Inferior parietal cortex (tissue), 1 donor: ENCODE measurements around the gene SPNS2.
"Not testable (repeated sequence)": the region's sequence is repeated elsewhere in the genome, so short reads cannot be mapped to it uniquely, and the experiment has no call there.

ENCODE experiments used
- DNase-seq: peaks from one replicate; pipeline ENCODE4 v3.0.0-alpha.2; 2016; ENCODE audit errors: extremely low spot score

Gene SPNS2

DNA sequence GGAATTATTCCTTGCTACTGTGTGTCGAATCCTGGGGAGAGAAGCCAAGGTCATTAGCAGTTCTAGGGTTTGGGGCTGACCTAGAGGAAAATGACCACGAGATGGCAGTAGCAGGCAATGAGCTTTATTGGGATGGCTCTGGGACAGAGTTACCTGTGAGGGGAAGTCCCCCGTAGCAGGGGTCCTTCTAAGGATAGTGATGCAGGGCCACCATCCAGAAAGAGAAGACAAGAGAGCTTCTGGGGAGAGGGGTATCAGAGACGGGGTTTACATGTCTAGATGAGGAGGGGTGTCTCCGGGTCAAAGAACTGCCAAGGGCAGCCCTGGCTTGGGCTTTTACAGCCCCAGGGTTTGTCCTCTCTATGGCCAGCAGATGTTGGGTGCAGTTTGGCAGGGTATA, 68.1 kb downstream of the SPNS2 start:
- DNase-seq, result peak; percentile 74

DNA sequence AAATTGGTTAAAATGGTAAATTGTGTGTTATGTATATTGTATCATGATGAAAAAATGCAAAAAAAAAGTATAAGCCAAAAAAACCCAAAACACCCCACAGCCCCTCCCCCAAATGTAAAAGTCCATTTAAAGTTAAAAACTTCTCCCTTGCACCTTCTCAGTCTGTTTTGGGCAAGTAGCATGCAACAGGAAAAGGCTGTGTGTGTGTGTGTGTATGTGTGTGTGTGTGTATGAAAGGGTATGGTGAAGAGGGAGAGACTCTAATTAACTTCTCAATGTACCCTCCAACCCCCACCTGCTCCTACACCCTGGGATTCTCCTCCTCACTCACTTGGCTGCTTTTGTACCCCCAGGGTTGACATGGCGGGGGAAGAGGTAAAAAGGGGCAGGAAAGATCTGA, 70.9 kb downstream of the SPNS2 start:
- DNase-seq, result no peak

DNA sequence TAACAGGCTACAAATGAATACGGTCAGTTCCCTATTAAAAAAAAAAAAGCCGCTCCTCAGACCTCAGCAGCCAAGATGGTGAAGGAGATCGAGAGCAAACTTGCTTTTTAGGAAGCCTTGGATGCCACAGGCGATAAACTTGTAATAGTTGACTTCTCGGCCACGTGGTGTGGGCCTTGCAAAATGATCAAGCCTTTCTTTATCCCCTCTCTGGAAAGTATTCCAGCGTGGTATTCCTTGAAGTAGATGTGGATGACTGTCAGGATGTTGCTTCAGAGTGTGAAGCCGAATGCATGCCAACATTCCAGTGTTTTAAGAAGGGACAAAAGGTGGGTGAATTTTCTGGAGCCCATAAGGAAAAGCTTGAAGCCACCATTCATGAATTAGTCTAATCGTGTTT, 73.5 kb downstream of the SPNS2 start:
- DNase-seq, result no peak

DNA sequence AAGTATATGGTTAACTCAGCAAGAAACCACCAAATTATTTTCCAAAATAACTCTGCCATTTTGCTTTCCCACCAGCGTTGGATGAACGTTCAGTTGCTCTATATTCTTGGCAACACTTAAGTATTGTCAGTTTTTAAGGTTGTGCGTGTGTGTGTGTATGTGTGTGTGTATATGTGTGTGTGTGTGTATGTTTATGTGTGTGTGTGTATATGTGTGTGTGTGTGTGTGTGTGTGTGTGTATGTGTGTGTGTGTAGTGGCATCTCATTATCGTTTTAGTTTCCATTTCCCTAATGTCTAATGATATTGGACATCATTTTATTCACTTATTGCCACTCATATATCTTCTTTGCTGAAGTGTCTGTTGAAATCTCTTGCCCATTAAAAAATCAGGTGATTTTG, 74.4 kb downstream of the SPNS2 start:
- no peak for DNase-seq

DNA sequence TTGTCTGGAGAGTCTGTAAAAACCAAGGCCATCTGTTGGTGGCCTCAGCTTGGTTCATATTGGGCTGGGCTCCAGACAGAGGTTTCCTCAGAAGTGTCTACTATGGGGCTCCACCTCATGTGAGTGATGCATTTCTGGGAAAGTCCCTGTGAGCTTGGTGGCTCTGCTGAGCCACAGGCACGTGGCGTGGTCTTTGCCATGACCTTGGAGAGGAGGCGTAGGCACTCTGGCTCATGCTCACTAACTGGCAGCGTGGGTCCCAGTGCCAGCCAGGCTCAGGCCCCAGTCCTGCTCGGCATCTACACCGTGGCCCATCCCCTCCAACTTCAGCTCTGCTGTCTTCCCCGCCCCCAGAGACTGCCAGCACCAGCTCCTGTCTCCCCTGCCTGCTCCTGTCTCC, 75.0 kb downstream of the SPNS2 start:
- no peak for DNase-seq

DNA sequence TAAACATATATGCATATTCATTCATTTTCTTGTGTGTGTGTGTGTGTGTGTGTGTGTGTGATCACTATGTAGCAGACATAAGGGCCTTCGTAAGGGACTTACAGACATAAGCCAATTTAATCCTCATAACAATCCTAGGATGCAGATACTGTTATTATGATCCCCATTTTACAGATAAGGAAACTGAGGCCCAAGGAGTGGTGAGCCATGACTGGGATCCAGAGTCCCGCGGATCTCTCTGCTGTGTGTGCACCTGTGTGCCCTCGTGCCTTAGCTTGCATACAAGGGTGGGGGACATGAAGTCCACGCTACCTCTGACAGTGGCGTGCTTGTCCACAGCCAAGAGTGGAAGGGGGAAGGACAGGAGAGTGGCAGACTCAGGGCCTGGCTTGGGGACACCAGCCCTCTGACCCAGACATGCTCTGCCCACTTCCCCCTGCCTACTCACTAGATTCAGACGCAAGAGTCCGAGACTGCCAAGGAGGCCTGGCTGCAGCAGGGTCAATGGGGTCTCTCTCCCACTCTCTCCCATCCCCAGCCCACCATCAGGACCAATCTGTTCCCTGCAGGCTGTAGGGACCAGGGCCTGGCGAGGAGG, 75.9 kb downstream of the SPNS2 start:
- no peak for DNase-seq

DNA sequence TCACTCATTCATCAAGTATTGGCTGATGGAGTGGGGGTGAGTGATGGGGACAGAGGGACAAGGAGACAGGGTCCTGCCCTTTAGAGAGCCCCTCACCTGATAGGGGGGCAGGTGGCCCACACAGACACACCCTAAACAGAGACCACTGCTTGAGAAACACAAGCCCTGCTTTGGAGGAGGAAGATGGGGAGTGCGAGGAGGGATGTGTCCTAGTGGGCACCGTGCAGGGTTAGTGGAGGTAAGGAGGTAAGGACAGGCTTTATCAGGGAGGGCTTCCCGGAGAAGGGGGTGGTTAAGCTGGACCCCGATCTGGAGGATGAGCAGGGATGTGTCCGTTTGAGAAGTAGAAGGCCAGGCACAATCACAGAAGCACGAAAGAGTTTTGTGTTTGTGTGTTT, 77.5 kb downstream of the SPNS2 start:
- no peak for DNase-seq

GRCh38 chr17:4576729-4577322, 78.1 kb downstream of the SPNS2 start:
- no peak for DNase-seq

DNA sequence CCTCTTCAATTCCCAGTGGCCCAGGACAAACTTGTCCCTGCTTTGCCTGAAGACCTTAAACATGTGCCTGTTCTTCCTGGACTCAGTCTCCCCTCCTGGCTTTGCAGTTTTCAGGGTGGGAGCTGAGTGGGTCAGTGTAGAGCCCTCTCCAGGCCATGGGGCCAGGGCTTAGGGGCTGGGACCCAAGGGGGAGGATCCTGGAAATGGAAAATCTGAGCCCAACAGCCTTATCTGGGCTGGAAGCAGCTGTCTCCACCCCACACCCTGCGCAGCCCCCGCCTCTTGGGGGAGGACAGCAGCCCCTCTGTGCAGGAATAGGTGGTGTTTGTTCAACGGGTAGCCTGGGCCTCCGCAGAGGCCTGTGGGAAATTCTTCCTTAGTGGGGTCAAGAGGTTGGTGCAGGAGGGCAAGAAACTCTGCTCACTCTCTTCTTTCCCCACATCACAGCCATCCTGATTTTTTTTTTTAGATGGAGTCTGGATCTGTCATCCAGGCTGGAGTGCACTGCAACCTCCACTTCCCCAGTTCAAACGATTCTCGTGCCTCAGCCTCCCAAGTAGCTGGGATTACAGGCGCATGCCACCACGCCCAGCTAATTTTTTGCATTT, 78.8 kb downstream of the SPNS2 start:
- no peak for DNase-seq

DNA sequence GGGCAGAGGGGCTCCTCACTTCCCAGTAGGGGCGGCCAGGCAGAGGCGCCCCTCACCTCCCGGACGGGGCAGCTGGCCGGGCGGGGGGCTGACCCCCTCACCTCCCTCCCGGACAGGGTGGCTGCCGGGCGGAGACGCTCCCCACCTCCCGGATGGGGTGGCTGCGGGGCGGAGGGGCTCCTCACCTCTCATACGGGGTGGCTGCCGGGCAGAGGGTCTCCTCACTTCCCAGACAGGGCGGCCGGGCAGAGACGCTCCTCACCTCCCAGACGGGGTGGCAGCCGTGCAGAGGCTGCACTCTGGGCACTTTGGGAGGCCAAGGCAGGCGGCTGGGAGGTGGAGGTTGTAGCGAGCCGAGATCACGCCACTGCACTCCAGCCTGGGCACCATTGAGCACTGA, 79.7 kb downstream of the SPNS2 start:
- DNase-seq, result not testable (repeated sequence)

DNA sequence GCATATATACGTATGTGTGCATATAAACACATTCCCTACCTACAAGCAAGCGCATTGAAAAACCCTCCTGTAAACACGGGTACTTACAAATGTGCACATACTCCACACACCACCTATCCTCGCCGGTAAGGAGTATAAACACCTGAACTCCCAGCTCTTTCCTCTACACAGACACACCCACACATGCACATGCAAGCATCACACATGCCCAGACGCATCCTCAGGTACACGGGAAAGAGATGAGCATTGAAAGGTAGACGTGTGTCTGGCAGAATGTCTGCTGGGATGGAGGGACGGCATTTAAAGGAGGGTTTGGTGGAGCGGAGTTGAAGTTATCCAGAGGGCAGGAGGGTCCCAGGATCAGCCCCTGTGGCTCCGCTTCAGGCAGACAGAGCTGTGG, 81.0 kb downstream of the SPNS2 start:
- DNase-seq, result no peak

GRCh38 chr17:4580291-4580690, 81.6 kb downstream of the SPNS2 start:
- DNase-seq, result no peak

- no peak for DNase-seq
Observed at GRCh38 chr17:4582101-4582501, 83.4 kb downstream of the SPNS2 start.

DNA sequence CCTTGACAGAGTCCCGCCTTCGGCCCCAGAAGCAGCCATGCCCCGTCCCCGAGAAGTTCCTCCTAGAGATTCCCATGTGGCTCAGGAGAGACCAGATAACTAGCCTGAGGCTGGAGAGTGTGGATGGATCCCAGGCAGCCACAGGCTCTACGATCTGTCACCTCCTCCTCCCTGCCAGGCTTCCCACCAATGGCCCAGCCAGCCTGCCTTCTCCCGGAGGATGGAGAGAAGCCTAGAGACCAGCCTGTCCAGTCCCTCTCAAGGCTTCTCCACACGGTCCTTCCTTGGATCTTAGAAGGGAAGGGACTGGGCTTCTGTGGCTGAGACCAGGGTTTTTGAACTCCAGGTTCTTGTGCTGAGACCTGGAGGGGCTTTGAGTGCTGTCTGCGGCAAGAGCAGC, 84.0 kb downstream of the SPNS2 start:
- DNase-seq, result no peak

DNA sequence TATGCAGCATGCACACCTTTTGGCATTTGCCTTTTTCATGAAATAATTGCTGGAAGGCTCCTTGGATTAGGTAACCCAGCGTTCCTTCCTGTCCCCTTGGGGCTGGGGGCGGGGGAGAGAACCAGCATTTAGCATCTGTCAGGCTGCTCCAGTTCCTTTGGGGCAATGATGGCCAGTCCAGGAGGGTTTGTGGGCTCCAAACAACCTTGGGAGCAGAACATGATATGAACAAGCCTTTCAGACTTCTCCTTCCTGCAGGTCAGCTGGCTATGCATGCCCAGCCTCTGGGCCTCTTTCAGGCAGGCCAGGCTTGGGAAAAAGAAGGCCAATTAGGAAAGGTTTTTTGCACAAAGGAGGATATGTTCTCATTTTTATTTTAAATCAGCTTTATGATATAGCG, 84.5 kb downstream of the SPNS2 start:
- DNase-seq, result no peak

- DNase-seq, result no peak
Observed at GRCh38 chr17:4583782-4584100, 85.1 kb downstream of the SPNS2 start.

- DNase-seq, result no peak
Observed at GRCh38 chr17:4584101-4584916, 85.6 kb downstream of the SPNS2 start, which contains the start of gene SMTNL2. SMTNL2 (plus strand) TSS chr17:4584529; CDS start chr17:4584606, 77 bp downstream.

DNA sequence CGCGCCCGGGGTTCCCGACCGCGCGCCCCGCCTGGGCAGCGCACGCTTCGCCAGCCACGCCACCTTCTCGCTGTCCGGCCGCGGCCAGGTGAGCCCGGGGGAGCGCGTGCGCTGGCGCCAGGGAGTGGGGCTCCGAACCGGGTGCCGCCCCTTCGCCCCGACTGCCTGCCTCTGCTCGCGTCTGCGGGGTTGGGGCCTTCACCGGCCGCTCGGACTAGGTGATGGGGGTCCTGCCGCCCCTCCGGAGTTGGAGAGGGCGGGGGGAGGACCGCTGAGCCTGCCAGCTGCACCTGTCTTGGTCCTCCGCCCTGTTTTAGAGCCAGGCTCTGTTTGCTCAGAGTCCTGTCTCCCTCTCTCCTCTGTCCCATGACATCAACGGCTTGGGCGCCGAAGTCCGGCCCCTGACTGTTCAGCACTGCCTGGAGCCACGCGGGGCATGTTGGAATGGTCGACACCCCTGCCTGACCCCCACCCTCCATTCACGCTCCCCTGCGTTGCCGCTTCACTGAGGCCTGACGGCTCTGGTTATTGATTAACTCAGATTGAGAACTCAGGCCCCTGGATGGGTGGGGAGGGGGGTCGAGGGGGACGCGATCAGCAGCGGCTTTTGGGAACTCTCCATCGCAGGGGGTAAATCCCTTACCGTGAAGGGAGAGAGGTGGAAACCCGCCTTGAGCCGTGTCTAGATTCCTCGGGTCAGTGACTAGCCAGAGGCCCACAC, 86.4 kb downstream of the SPNS2 start:
- no peak for DNase-seq

GRCh38 chr17:4585638-4585994, 86.9 kb downstream of the SPNS2 start:
- no peak for DNase-seq

DNA sequence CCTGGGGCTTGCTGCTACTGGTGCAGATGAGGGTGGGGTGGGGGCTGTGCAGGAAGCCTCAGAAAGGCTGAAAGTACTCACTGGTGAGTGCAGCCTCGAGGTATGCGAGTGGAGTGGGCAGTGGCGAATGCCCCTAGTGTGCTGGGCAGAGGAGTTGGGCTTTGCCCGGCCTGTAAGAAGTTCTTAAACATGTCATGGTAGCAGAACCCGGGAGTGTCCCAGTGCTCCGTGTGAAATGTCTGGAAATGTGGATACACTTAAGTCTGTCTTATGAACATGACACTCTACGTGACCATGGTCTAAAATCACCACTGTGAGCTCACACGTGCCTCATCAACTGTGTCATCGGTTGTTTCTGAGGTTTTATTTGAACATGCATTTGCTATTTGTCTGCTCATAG, 87.4 kb downstream of the SPNS2 start:
- DNase-seq, result no peak

- DNase-seq, result no peak
Observed at GRCh38 chr17:4587195-4587594, 88.5 kb downstream of the SPNS2 start.

- DNase-seq, result no peak
Observed at GRCh38 chr17:4587803-4588202, 89.1 kb downstream of the SPNS2 start.
